HL-60 (cell line): ENCODE results near the gene ZNF546.

Experiments used
- DNase-seq, 2 experiments: peaks; one replicate each; pipeline ENCODE4 v3.0.0-alpha.2; 2010 to 2020; ENCODE audit warnings: low read depth in 1 of 2, low spot score in 1 of 2
- H3K27ac ChIP-seq: fragments of 250-450 bp; sonication (Bioruptor Pico); replicated peaks from 2 replicates; pipeline ENCODE4 v1.5.1; 2020; ENCODE audit warnings: mild to moderate bottlenecking, moderate library complexity
- H3K27me3 ChIP-seq: fragments of 250-450 bp; sonication (Bioruptor Pico); 2 replicates; pipeline ENCODE4 v1.5.1; 2021; ENCODE audit warnings: mild to moderate bottlenecking, moderate library complexity; ENCODE audit not compliant: insufficient read depth, poor library complexity, severe bottlenecking
- H3K4me3 ChIP-seq: replicated peaks from 2 replicates; pipeline ENCODE4 v1.5.1; 2011; ENCODE audit warnings: mild to moderate bottlenecking, control low read depth, low read length; ENCODE audit not compliant: insufficient read depth
- GABPA ChIP-seq: IDR thresholded peaks from 2 replicates; pipeline ENCODE4 v1.6.1; 2012; ENCODE audit warnings: low read depth
- POLR2AphosphoS5 ChIP-seq: IDR thresholded peaks from 2 replicates; pipeline ENCODE4 v1.6.1; 2012; ENCODE audit warnings: low read depth
- REST ChIP-seq: IDR thresholded peaks from 2 replicates; pipeline ENCODE4 v1.6.1; 2012; ENCODE audit warnings: low read depth; ENCODE audit not compliant: insufficient replicate concordance
- SPI1 ChIP-seq: IDR thresholded peaks from 2 replicates; pipeline ENCODE4 v1.6.1; 2012; ENCODE audit warnings: low read depth, mild to moderate bottlenecking, borderline replicate concordance
- TF ChIP-seq, protein P1 (sequence below): IDR thresholded peaks from one replicate; pipeline ENCODE4 v1.5.1; 2011; ENCODE audit warnings: low read length, control low read depth, inconsistent platforms; ENCODE audit not compliant: insufficient read depth

ZNF546 gene

DNA sequence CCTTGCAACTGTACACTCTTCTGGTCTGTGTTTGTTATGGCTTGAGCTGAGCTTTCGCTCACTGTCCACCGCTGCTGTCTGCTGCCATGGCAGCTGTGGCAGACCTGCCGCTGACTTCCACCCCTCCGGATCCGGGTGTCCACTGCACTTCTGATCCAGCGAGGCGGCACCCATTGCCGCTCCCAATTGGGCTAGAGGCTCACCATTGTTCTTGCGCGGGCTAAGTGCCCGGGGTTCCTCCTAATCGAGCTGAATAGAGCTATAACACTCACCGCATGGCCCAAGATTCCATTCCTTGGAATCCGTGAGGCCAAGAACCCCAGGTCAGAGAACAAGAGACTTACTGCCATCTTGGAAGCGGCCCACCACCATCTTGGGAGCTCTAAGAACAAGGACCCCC is 28.1 kb upstream of the ZNF546 start:
- H3K4me3 ChIP-seq: no peak overlapping the region
- no peak for DNase-seq
- no peak overlapping the region for H3K27ac ChIP-seq
- TF ChIP-seq, protein P1, sequence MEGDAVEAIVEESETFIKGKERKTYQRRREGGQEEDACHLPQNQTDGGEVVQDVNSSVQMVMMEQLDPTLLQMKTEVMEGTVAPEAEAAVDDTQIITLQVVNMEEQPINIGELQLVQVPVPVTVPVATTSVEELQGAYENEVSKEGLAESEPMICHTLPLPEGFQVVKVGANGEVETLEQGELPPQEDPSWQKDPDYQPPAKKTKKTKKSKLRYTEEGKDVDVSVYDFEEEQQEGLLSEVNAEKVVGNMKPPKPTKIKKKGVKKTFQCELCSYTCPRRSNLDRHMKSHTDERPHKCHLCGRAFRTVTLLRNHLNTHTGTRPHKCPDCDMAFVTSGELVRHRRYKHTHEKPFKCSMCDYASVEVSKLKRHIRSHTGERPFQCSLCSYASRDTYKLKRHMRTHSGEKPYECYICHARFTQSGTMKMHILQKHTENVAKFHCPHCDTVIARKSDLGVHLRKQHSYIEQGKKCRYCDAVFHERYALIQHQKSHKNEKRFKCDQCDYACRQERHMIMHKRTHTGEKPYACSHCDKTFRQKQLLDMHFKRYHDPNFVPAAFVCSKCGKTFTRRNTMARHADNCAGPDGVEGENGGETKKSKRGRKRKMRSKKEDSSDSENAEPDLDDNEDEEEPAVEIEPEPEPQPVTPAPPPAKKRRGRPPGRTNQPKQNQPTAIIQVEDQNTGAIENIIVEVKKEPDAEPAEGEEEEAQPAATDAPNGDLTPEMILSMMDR: no peak
- TF ChIP-seq SPI1: no peak
- TF ChIP-seq GABPA: no peak
- TF ChIP-seq POLR2AphosphoS5: no peak
- no peak for TF ChIP-seq REST
- H3K27me3 ChIP-seq: no peaks in the 10 kb centered on the region

GRCh38 chr19:39969266-39969665 is 27.6 kb upstream of the ZNF546 start:
- TF ChIP-seq SPI1 (no peak), GABPA (no peak), POLR2AphosphoS5 (no peak), REST (no peak)
- no peak for DNase-seq
- H3K4me3 ChIP-seq: no peak overlapping the region
- no peaks in the 10 kb centered on the region for H3K27me3 ChIP-seq
- H3K27ac ChIP-seq: no peak overlapping the region

DNA sequence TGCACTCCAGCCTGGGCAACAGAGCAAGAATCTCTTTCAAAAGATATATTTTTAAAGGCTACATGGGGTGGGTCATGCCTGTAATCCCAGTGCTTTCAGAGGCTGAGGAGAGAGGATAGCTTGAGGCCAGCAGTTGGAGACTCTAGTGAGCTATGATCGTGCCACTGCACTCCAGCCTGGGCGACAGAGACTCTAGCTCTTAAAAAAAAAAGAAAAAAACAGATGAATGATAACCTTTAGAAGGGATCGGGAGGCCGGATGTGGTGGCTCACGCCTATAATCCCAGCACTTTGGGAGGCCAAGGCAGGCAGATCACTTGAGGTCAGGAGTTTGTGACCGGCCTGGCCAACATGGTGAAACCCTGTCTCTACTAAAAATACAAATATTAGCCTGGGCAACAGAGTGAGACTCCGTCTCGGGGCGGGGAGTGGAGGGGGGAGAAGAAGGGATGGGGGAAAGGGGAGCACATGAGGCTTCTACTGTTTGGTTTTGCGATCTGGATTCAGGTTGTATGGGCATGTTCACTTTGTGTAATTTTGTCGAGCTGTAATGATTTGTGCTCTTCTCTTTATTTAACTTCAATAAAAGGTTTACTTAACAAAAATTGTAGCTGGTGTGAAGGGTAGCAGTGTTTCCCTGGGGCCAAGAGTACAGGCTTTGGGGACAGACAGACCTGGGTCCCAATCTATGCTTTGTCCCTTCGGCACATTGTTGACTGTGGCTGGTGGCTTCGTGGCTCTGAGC is 27.0 kb upstream of the ZNF546 start:
- Histone ChIP-seq H3K27me3 (no peaks in the 10 kb centered on the region), H3K27ac (peak overlapping the region; percentile 70), H3K4me3 (peak overlapping the region; percentile 79)
- TF ChIP-seq REST (no peak), SPI1 (no peak), POLR2AphosphoS5 (no peak), GABPA (no peak)
- TF ChIP-seq, protein P1: no peak
- no peak for DNase-seq
